Measurements from ENCODE around the gene TPST2. TPM values are rescaled to one million over a fixed set of nuclear protein-coding genes. Genes with fewer than 3 reads are reported as not detected.
"Not testable (repeated sequence)": the region's sequence is repeated elsewhere in the genome, so short reads cannot be mapped to it uniquely, and the experiment has no call there.

Gene TPST2
- total RNA-seq: 45.4 and 91.5 TPM in 2 replicates

- DNase-seq (ENCODE audit: low read depth in 2 of 2): peak; percentile 43 to 78
These were observed at the start of gene TPST2 for GRCh38 chr22:26589845-26590736. Gene TPST2 (minus strand): TSS chr22:26590132. CDS start chr22:26541630, 48,502 bp downstream.

GRCh38 chr22:26636296-26636695 lies 46.4 kb upstream of the TPST2 start:
- DNase-seq (ENCODE audit: low read depth in 2 of 2): no peak

DNA sequence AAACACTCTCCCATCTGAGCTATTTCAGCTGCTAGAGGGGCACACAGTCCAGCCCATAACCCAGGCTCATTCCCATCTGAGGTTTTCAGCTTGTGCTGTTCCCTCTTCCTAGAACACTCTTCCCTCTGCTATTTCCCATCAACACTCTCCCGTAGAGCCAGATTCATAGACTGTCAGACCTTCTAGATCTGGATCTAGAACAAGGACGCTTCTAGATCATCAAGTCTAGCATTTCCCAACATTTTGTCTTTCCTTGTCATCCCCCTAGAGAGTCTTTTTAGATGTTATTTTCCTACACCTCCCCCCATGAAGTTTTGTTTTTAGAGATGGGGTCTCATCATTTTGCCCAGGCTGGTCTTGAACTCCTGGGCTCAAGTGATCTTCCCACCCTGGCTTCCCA lies 45.2 kb upstream of the TPST2 start:
- no peak for DNase-seq (ENCODE audit: low read depth in 2 of 2)

DNA sequence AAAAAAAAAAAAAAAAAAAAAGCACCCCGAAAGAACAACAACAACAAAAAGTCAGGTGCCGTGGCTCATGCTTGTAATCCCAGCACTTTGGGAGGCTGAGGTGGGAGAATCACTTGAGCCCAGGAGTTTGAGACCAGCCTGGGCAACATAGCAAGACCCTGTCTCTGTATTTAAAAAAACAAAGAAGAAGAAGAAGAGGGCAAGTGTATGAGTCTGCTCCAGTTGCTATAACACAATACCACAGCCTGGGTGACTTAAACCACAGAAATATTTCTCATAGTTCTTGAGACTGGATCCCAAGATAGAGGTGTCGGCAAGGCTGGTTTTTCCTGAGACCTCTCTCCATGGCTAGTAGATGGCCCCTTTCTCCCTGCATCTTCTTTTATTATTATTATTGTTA lies 44.3 kb upstream of the TPST2 start:
- DNase-seq (ENCODE audit: low read depth in 2 of 2): no peak

DNA sequence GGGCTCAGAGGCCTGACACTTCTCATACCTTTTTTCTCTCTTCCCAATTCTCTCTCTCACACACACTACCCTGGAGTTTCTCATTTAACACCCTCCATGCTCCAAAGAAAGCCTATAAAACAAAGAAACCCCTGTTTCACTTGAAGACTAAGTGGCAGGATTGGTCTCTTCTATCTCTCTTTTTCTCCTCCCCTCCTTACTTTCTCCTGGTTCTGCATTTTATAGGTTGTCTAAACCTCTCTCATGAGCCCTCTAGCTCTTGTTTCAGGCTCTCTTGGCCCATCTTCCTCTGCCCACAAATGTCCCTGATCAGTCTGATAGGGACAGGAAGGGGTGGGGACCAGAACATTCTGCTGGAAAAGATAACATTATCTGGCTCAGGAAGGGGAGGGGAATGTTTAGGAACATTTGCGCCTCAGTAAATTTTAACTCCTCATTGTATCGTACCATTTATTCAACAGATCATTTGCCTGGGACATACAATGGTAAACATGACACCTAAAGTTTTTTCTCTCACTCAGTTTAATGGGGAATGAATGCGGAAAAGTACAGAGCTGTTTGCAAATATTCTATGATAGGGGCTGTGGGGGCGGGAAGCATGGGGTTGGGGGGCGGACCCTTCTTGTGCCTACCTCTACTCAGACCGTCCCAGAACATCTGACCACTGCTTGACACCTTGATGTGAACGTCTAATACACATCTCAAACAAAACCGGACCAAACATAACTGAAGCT lies 42.7 kb upstream of the TPST2 start:
- peak; percentile 85 to 94 for DNase-seq (ENCODE audit: low read depth in 2 of 2)

GRCh38 chr22:26631282-26631681 lies 41.4 kb upstream of the TPST2 start:
- no peak for DNase-seq (ENCODE audit: low read depth in 2 of 2)

- peak; percentile 80 to 94 for DNase-seq (ENCODE audit: low read depth in 2 of 2)
These were observed 40.2 kb upstream of the TPST2 start for GRCh38 chr22:26629988-26630761.

GRCh38 chr22:26624803-26625202 lies 34.9 kb upstream of the TPST2 start:
- DNase-seq (ENCODE audit: low read depth in 2 of 2): no peak

DNA sequence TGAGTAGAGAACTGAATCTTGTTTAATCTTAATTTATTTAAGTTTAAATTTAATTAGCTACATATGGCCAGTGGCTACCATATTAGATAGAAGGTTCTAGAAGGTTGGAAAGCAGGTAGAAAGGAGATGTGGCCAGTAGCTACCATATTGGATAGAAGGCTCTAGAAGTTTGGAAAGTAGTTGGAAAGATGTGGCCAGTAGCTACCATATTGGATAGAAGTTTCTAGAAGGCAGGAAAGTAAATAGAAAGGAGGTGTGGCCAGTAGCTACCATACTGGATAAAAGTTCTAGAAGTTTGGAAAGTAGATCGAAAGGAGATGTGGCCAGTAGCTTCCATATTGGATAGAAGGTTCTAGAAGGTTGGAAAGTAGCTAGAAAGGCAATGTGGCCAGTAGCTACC lies 34.1 kb upstream of the TPST2 start:
- no peak for DNase-seq (ENCODE audit: low read depth in 2 of 2)

GRCh38 chr22:26621663-26622062 lies 31.7 kb upstream of the TPST2 start, which contains the start of gene CRYBA4:
Gene CRYBA4 (plus strand): TSS chr22:26621963. CDS start chr22:26622597, 634 bp downstream.
- DNase-seq (ENCODE audit: low read depth in 2 of 2): no peak

GRCh38 chr22:26620197-26620596 lies 30.3 kb upstream of the TPST2 start:
- no peak for DNase-seq (ENCODE audit: low read depth in 2 of 2)

DNA sequence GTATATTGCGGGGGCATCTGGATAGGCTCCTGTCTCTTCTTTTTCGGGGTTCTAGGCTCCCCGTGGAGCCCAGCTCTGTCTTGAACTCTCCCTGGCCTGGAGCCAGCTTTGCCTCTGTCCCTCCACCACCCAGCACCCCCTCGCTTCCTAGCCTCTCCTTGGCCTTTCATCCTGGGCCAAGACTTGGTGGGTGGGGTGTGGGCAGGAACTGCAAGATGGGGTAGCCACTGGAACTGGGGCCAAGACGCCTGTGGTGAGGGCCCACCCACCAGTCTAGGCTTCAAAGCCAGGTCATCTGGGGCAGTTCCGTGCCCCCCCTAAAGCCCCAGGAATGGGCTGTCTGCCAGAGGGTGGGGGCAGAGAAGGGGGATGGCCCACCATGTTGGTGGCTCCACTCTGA lies 29.6 kb upstream of the TPST2 start:
- DNase-seq (ENCODE audit: low read depth in 2 of 2): no peak

DNA sequence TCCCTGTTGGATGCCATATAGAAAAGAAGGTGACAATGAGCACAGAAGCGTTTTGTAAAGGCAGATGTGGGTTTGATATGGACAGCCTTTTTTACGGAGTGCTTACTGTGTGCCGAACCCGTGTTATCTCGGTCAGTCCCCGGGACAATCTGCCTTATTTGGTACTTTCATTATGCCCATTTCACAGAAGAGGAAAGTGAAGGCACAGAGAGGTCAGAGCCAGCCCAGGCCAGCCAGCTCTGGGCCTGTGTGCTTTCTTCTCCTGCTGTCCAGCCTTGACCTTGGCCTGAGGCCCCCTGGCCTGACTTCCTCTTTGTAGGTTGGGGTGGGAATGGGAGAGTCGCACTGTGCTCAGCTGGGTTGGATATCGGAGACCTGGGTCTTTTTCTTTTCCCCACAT lies 28.5 kb upstream of the TPST2 start:
- DNase-seq (ENCODE audit: low read depth in 2 of 2): no peak

GRCh38 chr22:26617271-26618199 lies 27.6 kb upstream of the TPST2 start, which contains the start of gene CRYBB1:
Gene CRYBB1 (minus strand): TSS chr22:26618027. CDS start chr22:26616319, 1,708 bp downstream.
- DNase-seq (ENCODE audit: low read depth in 2 of 2): no peak

GRCh38 chr22:26616650-26617049 lies 26.7 kb upstream of the TPST2 start:
- no peak for DNase-seq (ENCODE audit: low read depth in 2 of 2)

GRCh38 chr22:26615830-26616435 lies 26.0 kb upstream of the TPST2 start:
- DNase-seq (ENCODE audit: low read depth in 2 of 2): no peak

GRCh38 chr22:26615149-26615548 lies 25.2 kb upstream of the TPST2 start:
- no peak for DNase-seq (ENCODE audit: low read depth in 2 of 2)

DNA sequence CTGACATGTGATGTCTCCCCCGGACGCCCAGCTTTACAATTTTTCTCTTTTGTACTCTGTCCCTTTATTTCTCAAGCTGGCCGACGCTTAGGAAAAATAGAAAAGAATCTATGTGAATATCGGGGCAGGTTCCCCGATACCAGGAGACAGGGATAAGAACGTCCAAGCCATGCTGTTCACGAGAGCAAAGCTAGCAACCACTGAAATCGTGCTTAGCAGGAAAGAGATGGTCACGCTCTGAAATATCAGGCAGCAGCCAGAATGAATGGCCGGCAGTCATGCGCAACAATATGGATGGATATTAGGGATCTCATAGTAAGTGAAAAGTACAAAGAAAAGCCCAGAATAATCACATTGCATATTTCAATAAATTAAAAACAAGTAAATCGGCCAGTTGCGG lies 24.4 kb upstream of the TPST2 start:
- DNase-seq (ENCODE audit: low read depth in 2 of 2): no peak

DNA sequence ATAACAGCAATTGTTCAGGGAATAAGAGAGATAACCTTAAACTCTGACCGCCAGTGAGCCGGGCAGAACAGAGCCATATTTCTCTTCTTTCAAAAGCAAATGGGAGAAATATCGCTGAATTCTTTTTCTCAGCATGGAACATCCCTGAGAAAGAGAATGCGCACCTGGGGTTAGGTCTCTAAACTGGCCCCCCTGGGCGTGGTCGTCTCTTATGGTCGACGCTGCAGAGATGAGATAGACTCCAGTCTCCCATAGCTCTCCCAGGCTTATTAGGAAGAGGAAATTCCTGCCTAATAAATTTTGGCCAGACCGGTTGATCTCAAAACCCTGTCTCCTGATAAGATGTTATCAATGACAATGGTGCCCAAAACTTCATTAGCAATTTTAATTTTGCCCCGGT lies 23.8 kb upstream of the TPST2 start:
- DNase-seq (ENCODE audit: low read depth in 2 of 2): not testable (repeated sequence)

DNA sequence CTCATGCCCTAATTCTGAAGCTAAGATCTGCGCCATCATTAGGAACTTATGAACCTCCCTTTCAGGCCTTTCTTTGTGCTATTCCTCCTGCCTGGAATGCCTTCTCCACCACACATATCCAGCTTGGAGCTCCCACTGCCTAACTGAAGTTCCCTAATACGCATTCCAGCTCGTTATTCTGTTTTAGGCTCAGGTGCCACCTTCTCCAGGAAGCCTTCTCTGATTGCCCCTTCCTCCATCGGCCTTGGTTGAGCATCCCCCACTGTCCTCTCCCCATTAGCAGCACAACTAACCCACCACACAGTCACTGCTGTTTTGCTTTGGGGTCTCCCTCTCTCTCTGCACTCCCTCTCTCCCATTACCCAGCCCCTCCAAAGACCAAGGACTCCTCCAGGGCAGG lies 22.7 kb upstream of the TPST2 start:
- no peak for DNase-seq (ENCODE audit: low read depth in 2 of 2)

Measured in dermis microvascular lymphatic vessel endothelial cell (primary cell).